ENCODE data around the gene HMGA1.

The HMGA1 gene

GRCh38 chr6:34194772-34195171 lies 41.9 kb upstream of the HMGA1 start:
- H3F3A ChIP-seq (ENCODE audit: control insufficient read depth, insufficient read depth): peaks cover 4% of the 10 kb centered on the region; the same call in 1 of the 2 replicates
- no peak overlapping the region for H3K27ac ChIP-seq (ENCODE audit: low read depth, low read length)
- no peaks in the 10 kb centered on the region for H3K9me2 ChIP-seq (replicated peaks; ENCODE audit: control insufficient read depth, low read length)
- no peak overlapping the region for H3K4me2 ChIP-seq (ENCODE audit: low read length)
- no peak for TF ChIP-seq CTCF (IDR thresholded peaks at IDR 0.05; ENCODE audit: low read depth, low read length, poor library complexity, severe bottlenecking)
- TF ChIP-seq EZH2phosphoT487 (IDR thresholded peaks at IDR 0.05; ENCODE audit: borderline replicate concordance, low read length): no peak
- peaks cover 18% of the 10 kb centered on the region; the same call in 1 of the 2 replicates for H3K27me3 ChIP-seq (ENCODE audit: control insufficient read depth, low read length)
- H3K36me3 ChIP-seq (ENCODE audit: control insufficient read depth, low read length): no peaks in the 10 kb centered on the region
- no peaks in the 10 kb centered on the region for H3K9me3 ChIP-seq (ENCODE audit: control insufficient read depth, insufficient read depth, low read length)
- H3K79me2 ChIP-seq (ENCODE audit: control insufficient read depth, low read length): no peaks in the 10 kb centered on the region
- no peaks in the 10 kb centered on the region for H4K20me1 ChIP-seq (ENCODE audit: control insufficient read depth, insufficient read depth, low read depth, low read length)
- peaks cover 22% of the 10 kb centered on the region for H3K4me1 ChIP-seq (ENCODE audit: control insufficient read depth, low read length)
- H3K4me3 ChIP-seq (ENCODE audit: low read length): no peak overlapping the region

DNA sequence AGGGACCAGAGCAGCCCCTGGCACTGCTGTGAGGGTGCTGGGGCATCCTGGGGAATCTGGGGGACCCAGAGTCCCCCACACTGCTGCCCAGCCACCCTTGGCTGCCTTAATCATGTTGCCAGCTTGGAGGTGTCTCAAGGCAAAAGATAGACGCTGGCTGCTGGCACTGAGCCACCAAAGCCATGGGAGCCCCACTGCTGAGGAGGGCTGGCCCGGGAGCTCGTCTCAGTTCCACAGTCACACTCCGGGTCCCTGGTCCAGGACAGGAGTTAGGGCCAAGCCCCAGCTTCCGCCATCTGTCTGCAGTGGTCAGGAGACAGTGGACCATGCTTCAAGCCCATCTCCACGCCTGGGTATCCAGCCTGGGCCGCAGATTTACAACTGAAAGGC lies 41.0 kb upstream of the HMGA1 start:
- Histone ChIP-seq H3K36me3 (ENCODE audit: control insufficient read depth, low read length) (no peaks in the 10 kb centered on the region), H3K4me2 (ENCODE audit: low read length) (peak overlapping the region; percentile 95), H3K4me3 (ENCODE audit: low read length) (peak overlapping the region; percentile 84)

DNA sequence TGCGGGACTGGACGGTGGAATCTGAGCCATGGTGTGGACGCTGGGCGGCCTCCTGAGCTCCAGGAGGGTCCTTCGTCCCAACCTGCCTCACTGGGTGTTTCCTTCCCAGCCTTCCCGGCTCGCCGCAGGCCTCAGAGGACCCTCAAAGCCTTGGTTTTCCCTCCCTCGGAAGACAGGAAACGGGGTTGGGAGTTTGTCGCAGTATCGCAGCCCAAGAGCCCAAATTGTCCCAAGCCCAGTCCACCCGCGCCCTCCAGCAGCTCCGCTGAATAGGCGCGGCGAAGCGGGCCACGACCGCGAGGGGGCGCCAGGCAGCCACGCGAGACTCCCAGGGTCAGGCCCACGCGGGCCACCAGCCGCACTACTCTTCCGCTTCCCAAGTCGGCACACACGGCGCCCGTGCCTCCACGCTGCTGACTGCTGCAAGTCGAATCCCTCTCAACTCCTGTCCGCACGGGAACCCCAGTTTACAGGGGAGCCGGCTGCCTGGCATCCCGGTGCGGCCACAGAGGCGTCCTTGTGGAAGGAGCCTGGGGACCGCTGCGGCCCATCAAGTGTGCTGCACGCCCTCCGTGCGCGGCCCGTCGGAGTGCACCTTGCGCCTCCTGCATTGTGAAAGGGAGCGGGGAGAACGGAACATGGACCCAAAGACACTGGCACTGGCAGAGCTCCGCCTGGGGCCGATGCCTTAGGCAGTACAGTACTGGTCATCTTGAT lies 40.4 kb upstream of the HMGA1 start:
- no peaks in the 10 kb centered on the region for H3K9me2 ChIP-seq (replicated peaks; ENCODE audit: control insufficient read depth, low read length)
- H3K79me2 ChIP-seq (ENCODE audit: control insufficient read depth, low read length): no peaks in the 10 kb centered on the region
- H4K20me1 ChIP-seq (ENCODE audit: control insufficient read depth, insufficient read depth, low read depth, low read length): no peaks in the 10 kb centered on the region
- no peak for TF ChIP-seq EZH2phosphoT487 (IDR thresholded peaks at IDR 0.05; ENCODE audit: borderline replicate concordance, low read length)
- peak; percentile 97 for TF ChIP-seq CTCF (IDR thresholded peaks at IDR 0.05; ENCODE audit: low read depth, low read length, poor library complexity, severe bottlenecking)
- H3K27me3 ChIP-seq (ENCODE audit: control insufficient read depth, low read length): peaks cover 18% of the 10 kb centered on the region; the same call in 1 of the 2 replicates
- H3K27ac ChIP-seq (ENCODE audit: low read depth, low read length): no peak overlapping the region
- H3K4me3 ChIP-seq (ENCODE audit: low read length): peak overlapping the region; percentile 84
- peak overlapping the region; percentile 95 for H3K4me2 ChIP-seq (ENCODE audit: low read length)
- peaks cover 16% of the 10 kb centered on the region for H3K4me1 ChIP-seq (ENCODE audit: control insufficient read depth, low read length)
- H3K36me3 ChIP-seq (ENCODE audit: control insufficient read depth, low read length): no peaks in the 10 kb centered on the region
- H3F3A ChIP-seq (ENCODE audit: control insufficient read depth, insufficient read depth): peaks cover 4% of the 10 kb centered on the region; the same call in 1 of the 2 replicates
- H3K9me3 ChIP-seq (ENCODE audit: control insufficient read depth, insufficient read depth, low read length): peaks cover 1% of the 10 kb centered on the region; the same call in 1 of the 2 replicates

More for the DNA sequence above, 41.0 kb upstream of the HMGA1 start:
- no peak overlapping the region for H3K27ac ChIP-seq (ENCODE audit: low read depth, low read length)
- peaks cover 4% of the 10 kb centered on the region; the same call in 1 of the 2 replicates for H3F3A ChIP-seq (ENCODE audit: control insufficient read depth, insufficient read depth)
- H3K79me2 ChIP-seq (ENCODE audit: control insufficient read depth, low read length): no peaks in the 10 kb centered on the region
- TF ChIP-seq EZH2phosphoT487 (IDR thresholded peaks at IDR 0.05; ENCODE audit: borderline replicate concordance, low read length) (no peak), CTCF (IDR thresholded peaks at IDR 0.05; ENCODE audit: low read depth, low read length, poor library complexity, severe bottlenecking) (no peak)
- H3K9me2 ChIP-seq (replicated peaks; ENCODE audit: control insufficient read depth, low read length): no peaks in the 10 kb centered on the region
- H3K4me1 ChIP-seq (ENCODE audit: control insufficient read depth, low read length): peaks cover 17% of the 10 kb centered on the region
- H4K20me1 ChIP-seq (ENCODE audit: control insufficient read depth, insufficient read depth, low read depth, low read length): no peaks in the 10 kb centered on the region
- H3K27me3 ChIP-seq (ENCODE audit: control insufficient read depth, low read length): peaks cover 18% of the 10 kb centered on the region; the same call in 1 of the 2 replicates
- H3K9me3 ChIP-seq (ENCODE audit: control insufficient read depth, insufficient read depth, low read length): no peaks in the 10 kb centered on the region
